Endothelial cell of coronary artery (primary cell): ENCODE data around the gene STAT6. TPM values are rescaled to one million over a fixed set of nuclear protein-coding genes. Genes with fewer than 3 reads are reported as not detected.

Source experiments
- total RNA-seq: library from RNA; depleted of rRNA; stranded (reverse); fragments of >200 nt; gene quantifications from 2 replicates; pipeline ENCODE4 v1.2.3, GENCODE V29; 2014

The STAT6 gene
- total RNA-seq: 54.3 and 68.1 TPM in 2 replicates

GRCh38 chr12:57111031-57111734 lies at the start of gene STAT6:
TSS of gene STAT6 (minus strand) at chr12:57111362. CDS start at chr12:57108278, 3,084 bp downstream.

GRCh38 chr12:57146961-57147944 lies 36.1 kb upstream of the STAT6 start, which contains the start of gene LRP1-AS:
TSS of gene LRP1-AS (minus strand) at chr12:57147619.

DNA sequence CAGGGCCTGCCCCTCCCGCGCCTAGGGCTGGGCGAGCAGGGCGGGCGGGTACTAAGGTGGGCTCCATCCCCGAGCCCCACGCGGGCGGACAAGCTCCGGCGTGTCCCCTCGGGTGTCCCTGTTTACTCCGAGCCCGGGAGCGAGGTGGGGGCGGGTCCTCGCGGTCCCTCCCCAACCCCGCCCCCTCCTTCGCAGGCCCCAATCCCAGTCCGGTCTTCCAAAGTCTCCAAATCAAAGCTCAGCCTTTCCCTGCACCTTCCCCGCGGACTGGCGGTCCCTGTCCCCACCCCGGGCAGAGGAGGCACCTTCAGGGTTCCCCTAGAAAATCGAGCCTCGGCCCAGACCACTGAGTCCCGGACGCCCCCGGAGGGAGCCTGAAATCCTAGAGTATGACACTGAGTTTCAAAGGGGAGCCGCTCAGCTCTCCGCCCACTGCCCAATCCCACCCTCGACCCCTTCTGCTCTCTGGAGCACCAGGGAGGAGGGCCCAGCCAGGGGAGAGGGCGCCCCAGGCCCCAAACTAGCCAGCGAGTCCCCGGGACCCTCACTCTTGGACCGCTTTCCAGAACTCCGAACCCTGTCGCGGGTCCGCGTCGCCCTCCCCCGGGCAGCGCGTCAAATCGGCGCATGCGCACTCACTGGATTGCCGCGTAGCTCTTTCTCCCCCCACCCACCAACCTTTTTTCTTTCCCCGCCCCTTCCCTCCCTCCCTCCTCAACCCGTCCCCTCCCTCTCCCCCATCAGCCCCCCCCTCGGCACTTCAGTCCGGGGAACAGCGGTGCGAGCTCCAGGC lies 16.8 kb upstream of the STAT6 start, which contains the start of gene LRP1:
Gene LRP1, plus strand, starts transcription at position 758 of the 793 bp plus-strand sequence. CDS start 482 bp downstream, outside the sequence.

GRCh38 chr12:57088354-57089270 lies 22.6 kb downstream of the STAT6 start, which contains the start of gene NAB2:
TSS of gene NAB2 (plus strand) at chr12:57089114. CDS start at chr12:57089272, 158 bp downstream.

DNA sequence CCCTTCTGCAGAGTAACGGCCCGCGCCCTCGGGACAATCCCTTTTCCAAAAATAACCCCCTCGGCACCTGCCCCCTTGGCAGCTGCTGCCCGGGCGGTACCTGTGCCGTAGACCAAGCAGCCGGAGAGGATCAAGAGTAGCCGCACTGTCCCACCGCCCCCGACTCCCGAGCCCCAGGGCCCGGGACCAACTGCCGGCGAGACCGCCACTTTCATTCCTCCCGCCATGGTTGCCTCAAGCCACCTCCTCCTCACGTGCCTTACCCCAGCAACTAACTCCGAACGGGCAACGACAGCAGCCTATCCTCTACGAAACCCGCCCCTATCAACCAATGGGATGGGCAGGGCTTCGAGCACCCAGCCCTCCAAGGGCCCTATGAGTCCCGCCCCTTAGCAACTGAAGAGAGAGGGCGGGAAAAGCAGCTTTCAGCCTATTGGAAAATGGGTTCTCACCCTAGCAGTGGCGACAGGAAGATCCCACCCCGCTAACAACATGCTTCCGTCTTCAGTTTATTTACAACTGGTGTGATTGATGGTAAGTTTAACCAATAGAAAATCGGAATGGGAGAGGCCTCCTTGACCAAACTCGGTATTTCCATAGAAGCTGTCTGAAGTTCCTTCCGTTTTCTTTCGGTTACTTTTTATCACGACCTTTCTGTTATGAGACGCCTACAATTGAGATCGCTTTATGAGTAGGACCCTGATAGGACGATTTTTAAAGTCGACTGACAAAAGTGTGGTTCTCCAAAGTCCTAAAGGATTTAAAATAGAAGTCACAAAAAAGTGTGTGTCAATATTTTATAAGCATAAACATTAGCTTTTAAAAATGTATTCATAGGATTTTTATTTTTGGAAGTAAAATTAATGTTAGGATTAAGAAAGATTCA lies 32.4 kb downstream of the STAT6 start, which contains the start of gene NEMP1:
Gene NEMP1, minus strand, starts transcription at position 273 of the 886 bp plus-strand sequence. Its CDS starts 46 bp downstream, at position 227.

GRCh38 chr12:57049890-57050289 lies 61.3 kb downstream of the STAT6 start, which contains the start of gene MYO1A:
TSS of gene MYO1A (minus strand) at chr12:57050129. CDS start at chr12:57048323, 1,806 bp downstream.

Other genes with a start within 250 kb of the STAT6 start
- not detected in 2 replicates for gene SDR9C7, start 177.0 kb downstream of the STAT6 start, total RNA-seq
- gene RDH16, start 153.8 kb downstream of the STAT6 start, total RNA-seq: under 0.01 and 0.28 TPM in 2 replicates
- gene ZBTB39, start 104.8 kb downstream of the STAT6 start, total RNA-seq: 5.7 and 6.3 TPM in 2 replicates
- not detected in 2 replicates for gene TAC3, start 94.8 kb downstream of the STAT6 start, total RNA-seq
- gene MYO1A, start 61.2 kb downstream of the STAT6 start, total RNA-seq: under 0.01 TPM in 1 of 2 replicates, not detected in the other
- 6.3 TPM in 2 replicates for gene NEMP1, start 32.6 kb downstream of the STAT6 start, total RNA-seq
- 10.9 and 16.8 TPM in 2 replicates for gene NAB2, start 22.2 kb downstream of the STAT6 start, total RNA-seq
- 4.1 and 46.5 TPM in 2 replicates for gene LRP1, start 17.1 kb upstream of the STAT6 start, total RNA-seq
- not detected in 2 replicates for gene LRP1-AS, start 36.3 kb upstream of the STAT6 start, total RNA-seq
- 2.5 TPM in 1 of 2 replicates, not detected in the other for gene NXPH4, start 105.4 kb upstream of the STAT6 start, total RNA-seq
- gene SHMT2, start 118.3 kb upstream of the STAT6 start, total RNA-seq: 132 and 202 TPM in 2 replicates
- gene STAC3, start 139.8 kb upstream of the STAT6 start, total RNA-seq: 0.18 and 0.19 TPM in 2 replicates